ENCODE results near the gene CDH3.

Gene CDH3

DNA sequence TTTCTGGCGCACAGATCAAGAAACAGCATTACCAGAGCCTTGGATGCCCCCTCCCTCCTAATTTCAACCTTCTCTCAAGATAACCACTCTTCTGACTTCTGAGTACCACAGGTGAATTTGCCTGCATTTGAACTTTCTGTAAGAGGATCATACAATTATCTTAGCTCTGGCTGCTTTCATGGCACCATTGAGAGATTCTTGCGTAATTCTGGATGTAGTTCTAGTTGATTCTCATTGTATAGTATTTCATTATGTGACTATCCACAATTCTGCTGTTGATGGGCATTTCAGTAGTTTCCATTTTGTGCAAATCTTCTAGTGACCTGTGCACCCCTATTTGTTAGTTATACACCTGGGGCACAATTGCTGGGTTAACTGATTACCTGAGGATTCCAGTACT is 7.5 kb downstream of the CDH3 start:
- no peak for DNase-seq

- DNase-seq: no peak
These were observed 10.7 kb downstream of the CDH3 start for GRCh38 chr16:68655806-68656205.

- no peak for DNase-seq
These were observed 11.6 kb downstream of the CDH3 start for GRCh38 chr16:68656751-68657150.

DNA sequence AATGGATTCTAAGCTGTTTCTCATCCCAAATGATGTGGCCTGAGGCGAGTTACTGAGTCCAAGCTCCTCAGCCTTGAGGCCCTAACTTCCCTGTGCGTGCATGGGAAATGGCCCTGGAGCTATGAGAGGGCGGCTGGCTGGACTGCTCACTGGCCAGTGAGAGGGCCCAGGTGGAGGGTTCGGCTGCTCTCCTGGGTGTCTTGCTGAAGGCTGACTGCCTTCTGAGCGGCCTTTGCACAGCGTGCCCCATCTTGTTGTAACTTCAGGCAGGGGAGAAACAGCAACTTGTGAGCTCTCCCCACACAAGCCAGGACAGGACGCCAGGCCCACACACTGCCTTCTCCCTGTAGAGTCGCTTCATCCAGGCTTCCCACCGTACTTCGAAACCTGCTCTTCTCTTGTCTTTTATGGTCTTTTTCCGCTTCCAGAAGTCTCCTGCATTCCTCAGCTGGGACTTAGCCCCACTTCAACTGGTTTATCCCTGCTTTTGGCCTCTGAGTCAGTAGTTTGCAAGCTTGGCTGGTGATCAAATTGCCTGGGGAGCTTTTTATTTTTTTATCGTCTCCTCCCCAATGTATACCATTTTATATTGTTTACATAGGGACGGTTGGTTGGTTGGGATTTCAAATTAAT is 13.3 kb downstream of the CDH3 start:
- DNase-seq: no peak

GRCh38 chr16:68658974-68659360 is 13.9 kb downstream of the CDH3 start:
- DNase-seq: no peak

DNA sequence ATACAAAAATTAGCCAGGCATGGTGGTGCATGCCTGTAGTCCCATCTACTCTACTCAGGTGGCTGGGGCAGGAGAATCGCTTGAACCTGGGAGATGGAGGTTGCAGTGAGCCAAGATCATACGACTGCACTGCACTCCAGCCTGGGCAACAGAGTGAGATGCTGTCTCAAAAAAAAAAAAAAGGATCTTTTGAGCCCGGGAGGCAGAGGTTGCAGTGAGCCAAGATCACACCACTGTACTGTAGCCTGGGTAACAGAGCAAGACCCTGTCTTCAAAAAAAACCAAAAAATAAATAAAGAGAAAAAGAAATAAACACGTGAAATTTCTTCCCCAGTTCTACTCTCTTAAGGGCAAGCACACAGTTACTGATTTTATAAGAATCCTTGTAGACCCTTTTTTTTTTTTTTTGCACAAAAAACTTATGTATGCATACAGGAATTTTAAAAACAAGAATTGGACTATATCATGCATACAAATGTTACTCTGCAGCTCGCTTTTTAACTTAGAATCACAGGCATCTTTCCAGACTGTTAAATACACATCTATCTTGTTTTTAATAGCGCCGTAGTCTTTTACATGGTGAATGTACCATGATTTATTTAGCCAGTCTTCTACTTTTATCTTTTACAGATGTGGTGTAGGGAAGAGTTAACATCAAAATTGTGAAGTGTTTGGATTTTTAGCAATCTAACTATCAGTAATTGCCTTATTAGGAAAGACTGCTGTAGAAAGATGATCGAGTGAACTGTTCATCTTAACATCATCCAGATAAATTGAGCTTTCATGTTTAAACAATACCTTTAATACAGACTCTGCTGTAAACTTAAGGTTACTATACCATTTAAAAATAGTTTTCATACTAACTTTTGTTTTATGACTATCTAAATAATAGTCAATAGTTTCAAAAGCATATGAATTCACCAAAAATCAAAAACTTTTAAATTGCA is 14.6 kb downstream of the CDH3 start:
- DNase-seq: no peak

GRCh38 chr16:68660359-68660795 is 15.3 kb downstream of the CDH3 start:
- no peak for DNase-seq

GRCh38 chr16:68662035-68662434 is 16.9 kb downstream of the CDH3 start:
- DNase-seq: no peak

- DNase-seq: no peak
These were observed 19.2 kb downstream of the CDH3 start for GRCh38 chr16:68664297-68664696.

GRCh38 chr16:68665501-68665900 is 20.4 kb downstream of the CDH3 start:
- DNase-seq: no peak

- DNase-seq: no peak
These were observed 23.2 kb downstream of the CDH3 start for GRCh38 chr16:68668266-68668665.

GRCh38 chr16:68676113-68676860 is 31.2 kb downstream of the CDH3 start:
- no peak for DNase-seq

- DNase-seq: no peak
These were observed 35.9 kb downstream of the CDH3 start for GRCh38 chr16:68681038-68681437.

DNA sequence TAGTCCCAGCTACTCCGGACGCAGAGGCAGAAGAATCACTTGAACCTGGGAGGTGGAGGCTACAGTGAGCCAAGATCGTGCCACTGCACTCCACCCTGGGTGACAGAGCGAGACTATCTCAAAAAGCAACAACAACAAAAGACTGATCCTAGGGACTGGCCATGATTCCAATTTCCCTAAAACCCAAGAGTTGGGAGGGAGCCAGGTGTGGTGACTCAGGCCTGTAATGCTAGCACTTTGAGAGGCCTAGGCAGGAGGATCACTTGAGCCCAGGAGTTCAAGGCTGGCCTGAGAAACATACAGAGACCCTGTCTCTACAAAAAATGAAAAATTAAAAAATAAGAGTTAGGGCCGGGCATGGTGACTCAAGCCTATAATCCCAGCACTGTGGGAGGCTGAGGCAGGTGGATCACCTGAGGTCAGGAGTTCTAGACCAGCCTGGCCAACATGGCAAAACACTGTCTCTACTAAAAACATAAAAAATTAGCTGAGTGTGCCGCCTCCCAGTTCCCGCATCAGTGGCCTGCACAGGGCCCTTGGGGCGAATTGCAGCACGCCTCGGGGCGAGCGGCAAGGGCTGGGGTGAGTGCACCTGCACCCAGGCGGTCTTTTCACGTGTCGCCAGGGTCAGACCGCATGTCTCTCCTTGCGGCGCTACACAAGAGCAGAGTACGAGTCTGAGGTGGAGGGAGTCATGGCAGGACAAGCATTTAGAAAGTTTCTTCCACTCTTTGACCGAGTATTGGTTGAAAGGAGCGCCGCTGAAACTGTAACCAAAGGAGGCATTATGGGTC is 40.8 kb downstream of the CDH3 start:
- no peak for DNase-seq

DNA sequence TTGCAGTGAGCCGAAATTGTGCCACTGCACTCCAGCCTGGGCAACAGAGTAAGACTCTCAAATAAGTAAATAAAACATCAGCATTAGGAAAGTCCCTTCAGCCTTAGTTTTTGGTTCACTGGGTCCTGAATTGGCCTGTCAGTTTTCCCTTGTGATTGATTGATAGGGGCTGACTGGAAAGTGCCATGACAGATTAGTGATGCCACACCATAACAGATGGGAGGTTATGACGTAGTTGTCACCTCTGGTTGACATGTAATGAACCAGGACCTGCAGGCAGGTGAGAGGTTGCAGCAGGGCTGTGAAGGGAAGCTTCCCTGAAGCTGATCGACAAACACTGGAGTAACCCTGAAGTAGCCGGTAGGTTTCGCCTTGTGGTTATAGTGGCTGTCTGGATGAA is 41.8 kb downstream of the CDH3 start:
- DNase-seq: no peak

GRCh38 chr16:68689921-68690320 is 44.8 kb downstream of the CDH3 start:
- DNase-seq: no peak

DNA sequence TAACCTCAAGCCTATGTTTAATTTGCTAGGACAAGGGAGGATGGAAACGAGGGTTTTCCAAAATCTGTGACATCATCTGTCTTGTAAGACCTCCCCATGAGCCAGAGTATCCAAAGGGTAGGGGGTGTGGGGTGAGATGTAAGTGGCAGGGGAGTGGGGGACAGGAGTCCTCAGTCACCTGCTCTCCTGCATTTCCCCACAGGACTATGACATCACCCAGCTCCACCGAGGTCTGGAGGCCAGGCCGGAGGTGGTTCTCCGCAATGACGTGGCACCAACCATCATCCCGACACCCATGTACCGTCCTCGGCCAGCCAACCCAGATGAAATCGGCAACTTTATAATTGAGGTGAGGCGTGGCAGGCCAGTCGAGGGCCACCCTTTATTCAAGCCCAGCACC is 50.5 kb downstream of the CDH3 start:
- peak; percentile 6 for DNase-seq

- peak; percentile 12 for DNase-seq
These were observed 51.4 kb downstream of the CDH3 start for GRCh38 chr16:68696514-68696913.

GRCh38 chr16:68698091-68698490 is 53.0 kb downstream of the CDH3 start:
- no peak for DNase-seq

GRCh38 chr16:68700120-68700519 is 55.0 kb downstream of the CDH3 start:
- DNase-seq: no peak

DNA sequence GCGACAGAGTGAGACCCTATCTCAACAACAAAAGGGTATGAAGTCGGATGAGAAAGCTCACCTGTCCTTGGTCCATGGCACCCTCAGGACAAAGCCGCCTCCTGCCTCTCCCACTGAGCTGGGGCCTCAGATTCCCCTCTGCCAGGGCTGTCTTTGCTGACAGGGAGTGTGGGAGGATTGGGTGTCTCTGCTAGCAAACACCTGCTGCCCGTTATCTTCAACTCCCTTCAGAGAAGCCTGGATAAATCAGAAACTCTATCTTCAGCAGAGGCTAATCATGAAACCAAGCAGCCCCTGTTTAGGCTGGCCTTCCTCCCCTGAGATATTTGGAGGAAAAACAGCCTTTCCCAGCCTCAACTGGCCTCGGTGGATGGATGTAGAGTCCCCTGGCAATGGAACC is 55.7 kb downstream of the CDH3 start:
- DNase-seq: no peak

DNA sequence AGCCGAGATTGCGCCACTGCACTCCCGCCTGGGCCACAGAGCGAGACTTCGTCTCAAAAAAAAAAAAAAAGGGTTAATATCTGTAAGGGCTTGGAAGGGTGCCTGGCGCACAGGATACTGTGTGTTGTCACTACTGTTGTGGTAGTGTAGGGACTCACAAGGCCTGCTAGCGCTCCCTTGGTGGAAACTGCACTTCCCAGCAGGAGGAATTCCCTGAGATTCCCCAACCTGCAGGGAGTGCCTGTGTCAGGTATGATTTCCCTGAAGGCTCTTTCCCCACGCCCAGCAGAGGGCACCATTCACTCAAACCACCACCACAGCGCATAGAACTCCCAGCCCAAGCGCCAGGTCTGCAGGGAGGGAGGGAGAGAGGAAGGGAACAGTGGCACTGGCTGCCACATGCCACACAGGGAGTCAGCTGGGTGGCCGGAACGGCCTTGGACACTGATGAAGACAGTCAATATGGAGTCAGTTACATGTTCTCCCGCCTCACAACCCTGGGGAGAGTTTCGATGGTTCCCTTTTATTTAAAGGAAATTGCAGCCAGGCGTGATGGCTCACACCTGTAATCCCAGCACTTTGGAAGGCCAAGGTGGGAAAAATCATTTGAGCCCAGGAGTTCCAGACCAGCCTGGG is 59.2 kb downstream of the CDH3 start:
- peak; percentile 94 for DNase-seq

Measured in 8988T (cell line).